Activated T-cell treated with anti-CD3 and anti-CD28 coated beads, Interleukin-2, amount 50 U/mL, for 72 hours (primary cell): Measurements from ENCODE around the gene SPATA13. TPM values are rescaled to one million over a fixed set of nuclear protein-coding genes. Genes with fewer than 3 reads are reported as not detected.

ENCODE experiments used
- ATAC-seq, 2 donors: fragments of 150-1000 bp; cut with Tn5 transposase; replicated peaks in 1 of 2; 2 replicates each; pipeline ENCODE4 v1.10.0; 2021; ENCODE audit warnings: moderate library complexity in 2 of 2, mild to moderate bottlenecking in 1 of 2
- DNase-seq, 2 donors: peaks; one replicate each; pipeline ENCODE4 v3.0.0; 2021 to 2022; ENCODE audit warnings: mixed read lengths in 1 of 2
- H3K27ac Mint-ChIP-seq: one replicate; pipeline ENCODE4 v1.8.0; 2022; ENCODE audit warnings: mild to moderate bottlenecking, moderate library complexity, mixed read lengths
- H3K27me3 Mint-ChIP-seq: one replicate; pipeline ENCODE4 v1.8.0; 2022; ENCODE audit warnings: low read depth, mixed read lengths
- H3K36me3 Mint-ChIP-seq, 2 donors: one replicate each; pipeline ENCODE4 v1.8.0; 2022; ENCODE audit warnings: mixed read lengths in 2 of 2, mild to moderate bottlenecking in 1 of 2; ENCODE audit not compliant: insufficient read depth in 2 of 2
- H3K4me1 Mint-ChIP-seq: one replicate; pipeline ENCODE4 v1.8.0; 2022; ENCODE audit warnings: low read depth, mixed read lengths
- H3K4me3 Mint-ChIP-seq, 2 donors: one replicate each; pipeline ENCODE4 v1.8.0; 2022; ENCODE audit warnings: mild to moderate bottlenecking in 2 of 2, mixed read lengths in 2 of 2, moderate library complexity in 2 of 2
- H3K9me3 Mint-ChIP-seq, 2 donors: one replicate each; pipeline ENCODE4 v1.8.0; 2022; ENCODE audit warnings: mixed read lengths in 2 of 2
- total RNA-seq, 2 donors: library from RNA; stranded (reverse); gene quantifications; one replicate each; pipeline ENCODE4 v1.2.3, GENCODE V29; 2022

Gene SPATA13
- total RNA-seq, 2 donors from 2014 or later = 60.8 to 68.6 TPM

- peak overlapping the region; percentile 96 to 99 for H3K4me3 Mint-ChIP-seq
- ATAC-seq = no peak
- H3K27me3 Mint-ChIP-seq = no peaks in the 10 kb centered on the region
- peaks cover 92% of the 10 kb centered on the region for H3K4me1 Mint-ChIP-seq
- peak overlapping the region; percentile 99 for H3K27ac Mint-ChIP-seq
- no peak for DNase-seq
- H3K36me3 Mint-ChIP-seq = peaks cover 4 to 9% of the 10 kb centered on the region in 2 donors
- H3K9me3 Mint-ChIP-seq = no peaks in the 10 kb centered on the region
Observed at GRCh38 chr13:24269821-24270220, 109.3 kb downstream of the SPATA13 start.

- Mint-ChIP-seq H3K27ac (peak overlapping the region; percentile 99), H3K9me3 (no peaks in the 10 kb centered on the region), H3K4me3 (peak overlapping the region; percentile 96 to 99), H3K27me3 (no peaks in the 10 kb centered on the region), H3K36me3 (peaks cover 4 to 9% of the 10 kb centered on the region in 2 donors), H3K4me1 (peaks cover 92% of the 10 kb centered on the region)
- peak; percentile 47 to 58 for ATAC-seq
- peak; percentile 62 to 64 for DNase-seq
Observed at GRCh38 chr13:24270639-24271141, 110.2 kb downstream of the SPATA13 start.

GRCh38 chr13:24271231-24271600, 110.7 kb downstream of the SPATA13 start:
- Mint-ChIP-seq H3K4me3 (peak overlapping the region; percentile 96 to 99), H3K27ac (peak overlapping the region; percentile 99), H3K4me1 (peaks cover 93% of the 10 kb centered on the region), H3K36me3 (peaks cover 5 to 9% of the 10 kb centered on the region in 2 donors), H3K9me3 (no peaks in the 10 kb centered on the region), H3K27me3 (no peaks in the 10 kb centered on the region)
- ATAC-seq (no peak), DNase-seq (no peak)

- H3K27me3 Mint-ChIP-seq = no peaks in the 10 kb centered on the region
- H3K4me3 Mint-ChIP-seq = peak overlapping the region; percentile 96 to 99
- H3K9me3 Mint-ChIP-seq = no peaks in the 10 kb centered on the region
- peak overlapping the region; percentile 99 for H3K27ac Mint-ChIP-seq
- ATAC-seq (peak; percentile 75 to 80), DNase-seq (peak; percentile 62 to 68)
- H3K4me1 Mint-ChIP-seq = peaks cover 93% of the 10 kb centered on the region
- H3K36me3 Mint-ChIP-seq = peaks cover 10 to 12% of the 10 kb centered on the region in 2 donors
Observed at GRCh38 chr13:24271601-24272451, 111.3 kb downstream of the SPATA13 start.

- H3K4me1 Mint-ChIP-seq = peaks cover 93% of the 10 kb centered on the region
- DNase-seq (no peak), ATAC-seq (no peak)
- peak overlapping the region; percentile 99 for H3K27ac Mint-ChIP-seq
- peaks cover 12 to 13% of the 10 kb centered on the region in 2 donors for H3K36me3 Mint-ChIP-seq
- H3K27me3 Mint-ChIP-seq = no peaks in the 10 kb centered on the region
- H3K9me3 Mint-ChIP-seq = no peaks in the 10 kb centered on the region
- H3K4me3 Mint-ChIP-seq = peak overlapping the region; percentile 96 to 99
Observed at GRCh38 chr13:24272452-24273161, 112.1 kb downstream of the SPATA13 start.

GRCh38 chr13:24273926-24274325, 113.4 kb downstream of the SPATA13 start:
- H3K27me3 Mint-ChIP-seq = no peaks in the 10 kb centered on the region
- peak overlapping the region; percentile 99 for H3K27ac Mint-ChIP-seq
- H3K36me3 Mint-ChIP-seq = peaks cover 12 to 13% of the 10 kb centered on the region in 2 donors
- no peak for ATAC-seq
- H3K4me3 Mint-ChIP-seq = peak overlapping the region; percentile 96 to 99
- DNase-seq = no peak
- peaks cover 92% of the 10 kb centered on the region for H3K4me1 Mint-ChIP-seq
- H3K9me3 Mint-ChIP-seq = no peaks in the 10 kb centered on the region

GRCh38 chr13:24274452-24275021, 114.0 kb downstream of the SPATA13 start:
- H3K4me1 Mint-ChIP-seq = peaks cover 92% of the 10 kb centered on the region
- H3K4me3 Mint-ChIP-seq = peak overlapping the region; percentile 96 to 99
- H3K27ac Mint-ChIP-seq = peak overlapping the region; percentile 99
- DNase-seq (peak; percentile 64 to 68), ATAC-seq (peak; percentile 57 to 66)
- H3K36me3 Mint-ChIP-seq = peaks cover 12 to 14% of the 10 kb centered on the region in 2 donors
- no peaks in the 10 kb centered on the region for H3K9me3 Mint-ChIP-seq
- H3K27me3 Mint-ChIP-seq = no peaks in the 10 kb centered on the region

- peaks cover 92% of the 10 kb centered on the region for H3K4me1 Mint-ChIP-seq
- DNase-seq (no peak), ATAC-seq (no peak)
- H3K9me3 Mint-ChIP-seq = no peaks in the 10 kb centered on the region
- H3K27me3 Mint-ChIP-seq = no peaks in the 10 kb centered on the region
- peaks cover 12 to 17% of the 10 kb centered on the region in 2 donors for H3K36me3 Mint-ChIP-seq
- peak overlapping the region; percentile 99 for H3K27ac Mint-ChIP-seq
- H3K4me3 Mint-ChIP-seq = peak overlapping the region; percentile 96 to 99
Observed at GRCh38 chr13:24275041-24275440, 114.5 kb downstream of the SPATA13 start.

- no peak for ATAC-seq
- H3K4me1 Mint-ChIP-seq = peaks cover 84% of the 10 kb centered on the region
- no peak for DNase-seq
Observed at GRCh38 chr13:24276306-24276705, 115.8 kb downstream of the SPATA13 start.

GRCh38 chr13:24276861-24277260, 116.3 kb downstream of the SPATA13 start:
- H3K9me3 Mint-ChIP-seq = no peaks in the 10 kb centered on the region
- H3K4me1 Mint-ChIP-seq = peaks cover 80% of the 10 kb centered on the region
- H3K4me3 Mint-ChIP-seq = peak overlapping the region in 1 of 2 donors; percentile 20
- no peak for DNase-seq
- peak overlapping the region; percentile 70 for H3K27ac Mint-ChIP-seq
- no peaks in the 10 kb centered on the region for H3K27me3 Mint-ChIP-seq
- ATAC-seq = no peak
- H3K36me3 Mint-ChIP-seq = peaks cover 7 to 17% of the 10 kb centered on the region in 2 donors

More at GRCh38 chr13:24276306-24276705, 115.8 kb downstream of the SPATA13 start:
- Mint-ChIP-seq H3K4me3 (peak overlapping the region in 1 of 2 donors; percentile 57), H3K36me3 (peaks cover 9 to 17% of the 10 kb centered on the region in 2 donors), H3K27ac (peak overlapping the region; percentile 99), H3K9me3 (no peaks in the 10 kb centered on the region), H3K27me3 (no peaks in the 10 kb centered on the region)

- DNase-seq = no peak
- no peak for ATAC-seq
- Mint-ChIP-seq H3K4me1 (peaks cover 76% of the 10 kb centered on the region), H3K27me3 (no peaks in the 10 kb centered on the region), H3K4me3 (peak overlapping the region in 1 of 2 donors; percentile 3), H3K27ac (peak overlapping the region; percentile 11), H3K9me3 (no peaks in the 10 kb centered on the region), H3K36me3 (peaks cover 5 to 16% of the 10 kb centered on the region in 2 donors)
Observed at GRCh38 chr13:24277761-24278160, 117.2 kb downstream of the SPATA13 start.

- ATAC-seq = no peak
- H3K27me3 Mint-ChIP-seq = no peaks in the 10 kb centered on the region
- no peak overlapping the region for H3K4me3 Mint-ChIP-seq
- peak overlapping the region; percentile 68 for H3K27ac Mint-ChIP-seq
- H3K4me1 Mint-ChIP-seq = peaks cover 58% of the 10 kb centered on the region
- no peak for DNase-seq
- H3K36me3 Mint-ChIP-seq = peaks cover 3 to 18% of the 10 kb centered on the region in 2 donors
- H3K9me3 Mint-ChIP-seq = no peaks in the 10 kb centered on the region
Observed at GRCh38 chr13:24279327-24280110, 119.0 kb downstream of the SPATA13 start.
